Measurements from ENCODE around the gene ALDH1A2.

ALDH1A2 gene

DNA sequence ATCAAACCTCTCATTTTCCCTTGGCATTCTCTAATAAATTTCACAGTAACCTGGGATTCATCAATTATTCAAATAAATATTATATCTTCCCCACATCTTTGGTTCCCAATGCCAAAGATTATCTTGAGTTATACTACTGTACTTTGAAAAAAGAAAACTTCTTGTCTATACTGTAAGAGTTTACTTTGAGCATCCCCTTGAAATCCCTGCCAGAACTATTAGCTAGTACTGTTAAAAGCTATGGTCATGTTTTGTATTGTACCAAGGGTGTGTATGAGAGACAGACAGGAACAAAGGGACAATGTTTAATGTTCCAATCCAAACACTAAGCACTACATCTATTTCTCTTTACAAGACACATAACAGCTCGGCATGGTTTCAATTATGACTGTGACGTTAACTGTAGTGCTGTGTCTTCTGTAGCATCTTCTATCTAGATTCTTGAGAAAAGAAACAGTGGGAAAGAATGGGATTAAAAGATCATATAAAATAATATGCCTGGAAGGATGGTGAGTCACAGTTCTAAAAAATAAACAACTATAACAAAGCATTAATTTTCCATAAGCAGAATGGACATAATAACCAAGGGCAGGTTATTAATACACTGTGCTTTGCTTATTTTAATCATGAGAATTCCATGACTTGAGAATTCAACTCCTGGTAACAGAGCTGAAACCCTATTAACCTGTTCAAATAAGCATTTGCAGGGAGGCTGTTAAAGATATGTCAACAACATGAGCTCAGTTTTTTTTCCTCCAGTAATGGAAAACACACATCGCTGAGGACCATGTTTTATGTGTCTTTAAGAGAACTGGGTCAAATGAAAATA, 71.1 kb downstream of the ALDH1A2 start:
- DNase-seq, result no peak

DNA sequence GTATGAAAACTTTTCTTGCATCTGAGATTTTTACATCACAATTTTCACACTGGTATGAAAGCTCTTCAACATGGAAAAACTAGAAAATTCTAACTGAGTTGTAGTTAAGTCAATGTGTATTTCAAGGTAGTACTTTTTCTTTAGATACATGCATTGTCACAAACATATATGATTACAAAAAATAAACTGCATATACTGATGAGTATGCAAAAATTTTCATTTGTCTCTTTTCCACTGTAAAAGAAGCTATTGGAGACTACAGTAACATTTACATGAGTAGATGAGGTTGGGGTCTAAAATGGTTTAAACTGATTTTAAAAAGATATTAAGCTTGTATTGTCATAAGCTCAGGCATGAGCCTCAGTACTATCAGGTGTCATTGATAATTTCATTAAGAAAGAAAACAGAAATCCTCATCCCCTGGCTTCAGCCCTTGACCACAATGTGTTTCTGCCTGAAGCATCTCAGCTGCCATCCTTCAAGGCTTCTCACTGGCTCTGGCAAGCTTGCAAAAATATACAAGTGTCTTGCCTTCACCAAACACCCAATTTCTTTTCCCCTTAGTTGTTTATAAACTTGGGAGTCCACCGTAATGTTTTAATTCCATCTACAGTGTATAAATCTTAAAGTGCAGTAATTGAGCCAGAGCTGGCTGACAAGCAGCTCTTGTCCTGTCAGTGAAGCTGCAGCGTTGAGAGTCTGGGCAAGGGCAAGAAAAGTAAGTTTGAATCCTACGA, 71.9 kb downstream of the ALDH1A2 start:
- DNase-seq, result no peak

DNA sequence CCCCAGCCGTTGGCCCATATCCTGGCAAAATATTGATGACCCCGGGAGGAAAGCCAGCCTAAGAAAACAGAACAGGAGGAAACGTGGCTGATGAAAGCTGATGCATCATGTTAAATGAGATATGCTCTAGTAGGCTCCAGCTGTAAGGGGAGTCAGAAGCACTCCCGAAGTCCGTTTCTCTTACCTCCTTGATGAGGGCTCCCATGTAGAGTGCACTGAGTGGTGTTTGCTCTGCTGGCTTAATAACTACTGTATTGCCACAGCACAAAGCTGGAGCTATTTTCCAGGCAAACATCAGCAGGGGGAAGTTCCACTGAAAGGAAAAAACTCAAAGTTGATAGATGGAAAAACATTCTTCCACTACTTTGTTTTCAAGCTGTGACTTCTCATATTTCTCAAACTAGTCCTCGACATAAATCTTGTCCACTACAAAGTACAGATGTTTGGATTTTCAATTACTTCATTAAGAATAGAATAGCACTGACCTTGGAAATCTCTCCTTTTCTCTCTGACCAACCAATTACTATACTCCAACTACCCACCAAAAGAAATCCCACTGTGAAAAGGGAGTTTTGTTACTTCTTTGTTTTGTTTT, 72.7 kb downstream of the ALDH1A2 start:
- DNase-seq, result no peak

DNA sequence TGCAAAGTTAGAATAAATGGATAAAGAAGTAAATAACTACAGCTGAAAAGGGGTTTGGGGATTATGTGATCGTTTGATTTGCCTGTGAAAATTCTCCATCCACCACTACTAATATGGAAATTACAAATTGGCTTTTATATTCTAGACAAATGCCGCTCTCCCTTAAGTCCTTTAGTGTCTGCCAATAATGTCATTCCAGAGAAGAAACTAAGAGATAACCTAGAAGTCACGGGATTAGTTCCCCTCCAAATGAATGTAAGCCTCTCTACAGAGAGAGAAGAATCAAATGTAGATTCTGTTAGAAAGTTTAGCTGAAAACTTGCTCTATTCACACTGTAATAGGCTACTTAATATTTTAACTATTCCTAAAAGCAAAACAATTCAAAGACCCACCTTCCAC, 92.0 kb downstream of the ALDH1A2 start:
- DNase-seq, result no peak

DNA sequence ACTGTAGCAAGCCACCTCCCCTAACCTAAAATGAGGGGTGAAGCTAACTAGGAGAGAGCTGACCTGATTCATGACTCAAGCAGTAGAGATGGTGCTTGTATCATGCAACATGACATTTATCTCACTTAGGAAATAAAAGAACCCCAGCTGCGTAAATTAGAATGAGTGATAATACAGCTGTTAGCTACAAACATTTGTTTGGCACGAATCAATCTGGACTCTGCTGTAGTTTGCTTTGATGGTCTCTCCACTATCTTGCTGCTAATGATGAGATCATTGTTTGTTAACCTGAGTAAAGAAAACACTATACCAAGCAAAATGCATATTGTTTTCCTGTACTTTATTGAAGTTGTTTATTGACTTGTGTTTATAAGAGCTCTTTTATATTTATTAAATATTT, 92.6 kb downstream of the ALDH1A2 start:
- DNase-seq, result no peak

DNA sequence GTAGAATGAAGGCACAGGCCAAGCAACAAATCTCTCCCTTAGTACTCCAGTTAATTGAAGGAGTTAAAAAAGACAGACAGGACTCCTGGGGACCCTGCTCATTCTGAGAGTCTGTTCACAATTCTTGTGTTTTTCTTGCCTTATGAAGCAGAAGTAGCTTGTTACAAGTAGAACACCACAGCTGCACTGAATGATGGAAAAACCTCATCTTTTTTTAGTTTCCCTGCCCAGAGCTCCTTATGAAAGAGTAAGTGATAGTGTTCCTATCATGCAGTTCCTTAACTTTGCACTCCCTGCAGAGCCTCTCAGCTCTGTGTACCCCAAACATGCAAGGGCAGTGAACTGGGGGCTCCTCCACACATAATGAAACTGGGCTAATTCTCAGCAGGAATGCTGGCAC, 95.5 kb downstream of the ALDH1A2 start:
- DNase-seq, result no peak

DNA sequence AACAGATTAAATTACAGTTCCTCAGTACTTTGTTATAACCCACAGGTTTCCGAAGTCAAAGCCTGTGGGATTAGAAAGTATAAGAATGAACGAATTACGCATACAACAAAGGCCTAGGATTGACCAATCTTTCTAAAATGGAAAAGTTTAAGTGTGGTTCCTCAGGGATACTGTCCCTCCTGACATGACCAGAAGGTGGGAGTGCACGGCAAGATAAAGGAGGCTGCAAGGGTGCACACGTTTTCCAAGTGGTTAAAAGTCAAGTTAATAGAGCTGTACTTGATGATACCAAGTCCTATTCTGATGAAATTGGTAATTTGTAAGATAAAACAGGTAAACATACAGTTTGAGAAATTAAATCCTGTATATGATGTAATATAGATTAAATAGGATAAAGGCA, 96.2 kb downstream of the ALDH1A2 start:
- no peak for DNase-seq

DNA sequence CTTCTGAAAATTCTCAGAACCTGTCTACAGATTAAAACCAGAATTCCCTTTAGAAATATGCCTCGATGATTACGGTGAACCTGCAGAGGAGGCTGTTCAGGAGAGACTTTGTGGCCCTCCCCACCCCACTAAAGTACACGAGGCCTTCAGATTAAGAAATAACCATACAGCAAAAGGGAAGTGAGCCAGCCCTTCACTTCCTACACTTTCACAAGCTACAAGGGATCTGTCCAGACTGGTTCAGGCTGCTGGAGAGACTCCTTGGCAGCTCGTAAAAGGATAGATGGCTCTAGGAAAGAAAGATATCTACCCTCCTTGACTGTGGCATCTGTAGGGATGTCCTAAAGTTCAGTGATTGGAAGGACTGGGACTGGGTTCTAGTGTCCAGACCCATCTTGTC, 102.6 kb downstream of the ALDH1A2 start:
- DNase-seq, result no peak

DNA sequence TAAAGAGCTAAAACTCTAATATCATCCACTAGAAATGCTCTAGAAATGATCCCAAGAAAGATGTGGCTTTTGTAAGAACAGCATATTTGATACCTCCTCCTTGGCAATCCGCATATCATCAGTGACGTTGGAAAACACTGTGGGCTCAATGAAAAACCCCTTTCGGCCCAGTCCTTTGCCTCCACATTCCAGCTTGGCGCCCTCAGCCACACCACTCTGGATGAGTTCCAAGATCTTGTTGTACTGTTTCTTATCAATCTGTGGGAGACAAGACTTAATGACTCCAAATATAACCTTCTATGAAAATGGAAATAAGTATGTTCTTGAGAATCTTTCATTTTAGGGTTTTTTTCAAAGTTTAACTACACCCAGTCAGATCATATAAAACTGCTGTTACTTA, 103.6 kb downstream of the ALDH1A2 start:
- DNase-seq, result no peak

DNA sequence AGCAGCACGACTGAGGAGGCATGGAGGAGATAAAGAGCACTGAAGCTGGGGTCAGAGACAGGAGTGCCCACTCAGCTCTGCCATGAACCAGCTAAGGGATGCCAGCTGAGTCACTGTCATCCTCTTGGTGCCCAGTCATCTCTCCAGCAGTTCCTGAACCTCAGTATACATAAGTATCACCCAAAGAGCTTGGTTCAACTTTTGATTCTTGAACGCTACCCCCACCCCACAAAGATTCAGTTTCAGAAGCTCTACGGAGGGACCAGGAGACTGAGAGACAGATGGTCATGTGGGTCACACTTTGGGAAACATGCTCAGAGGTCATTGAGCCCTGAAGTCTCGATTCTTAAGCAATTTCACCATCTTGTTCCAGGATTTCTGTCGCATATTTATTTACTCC, 108.4 kb downstream of the ALDH1A2 start:
- DNase-seq, result no peak

DNA sequence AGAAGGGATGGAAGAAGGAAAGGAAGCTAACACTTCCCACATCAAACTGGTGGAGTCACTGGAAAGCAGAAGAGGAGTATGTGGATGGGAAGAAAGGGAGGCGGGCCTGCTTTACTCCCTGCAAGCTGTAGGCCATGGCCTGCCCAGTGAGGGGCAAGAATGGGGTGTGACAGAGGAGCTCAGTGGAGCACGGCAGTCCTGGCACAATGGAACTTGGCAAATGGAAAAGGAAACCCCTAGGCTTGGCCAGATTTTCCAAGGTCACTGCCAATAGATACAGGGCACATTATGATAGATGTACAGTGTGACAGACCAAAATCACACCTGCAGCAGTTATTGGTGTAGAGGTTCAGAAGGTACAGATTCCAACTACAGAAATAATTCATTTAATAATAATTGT, 111.6 kb downstream of the ALDH1A2 start:
- DNase-seq, result no peak

DNA sequence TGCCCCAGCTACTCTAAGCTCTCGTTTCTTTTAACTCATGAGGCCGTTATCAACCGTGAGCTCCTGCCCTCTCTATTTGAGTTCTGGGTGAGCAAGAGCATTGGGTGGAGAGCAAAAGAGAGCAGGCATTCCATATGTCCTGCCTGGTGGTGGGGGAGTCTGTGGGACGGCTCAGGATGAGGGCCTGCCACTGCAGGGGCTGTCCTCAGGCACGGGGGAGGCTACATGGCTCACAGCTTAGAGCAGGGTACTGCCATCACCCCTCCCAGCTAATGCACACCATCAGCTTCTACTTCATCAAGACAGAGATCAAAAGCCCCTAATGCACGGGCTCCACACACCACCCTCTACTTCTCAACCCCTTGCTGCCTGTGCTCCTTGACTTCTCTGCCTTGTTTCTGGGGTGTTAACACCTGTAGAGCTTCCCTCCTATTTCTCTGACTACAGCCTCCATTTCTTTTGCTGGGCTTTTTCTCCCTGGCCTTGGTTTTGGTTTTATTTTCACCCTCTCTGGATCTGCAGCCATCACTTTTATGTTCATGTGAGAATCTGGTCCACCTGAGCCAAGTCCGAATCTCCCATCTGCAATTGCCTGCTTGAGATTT, 114.1 kb downstream of the ALDH1A2 start:
- DNase-seq, result no peak

DNA sequence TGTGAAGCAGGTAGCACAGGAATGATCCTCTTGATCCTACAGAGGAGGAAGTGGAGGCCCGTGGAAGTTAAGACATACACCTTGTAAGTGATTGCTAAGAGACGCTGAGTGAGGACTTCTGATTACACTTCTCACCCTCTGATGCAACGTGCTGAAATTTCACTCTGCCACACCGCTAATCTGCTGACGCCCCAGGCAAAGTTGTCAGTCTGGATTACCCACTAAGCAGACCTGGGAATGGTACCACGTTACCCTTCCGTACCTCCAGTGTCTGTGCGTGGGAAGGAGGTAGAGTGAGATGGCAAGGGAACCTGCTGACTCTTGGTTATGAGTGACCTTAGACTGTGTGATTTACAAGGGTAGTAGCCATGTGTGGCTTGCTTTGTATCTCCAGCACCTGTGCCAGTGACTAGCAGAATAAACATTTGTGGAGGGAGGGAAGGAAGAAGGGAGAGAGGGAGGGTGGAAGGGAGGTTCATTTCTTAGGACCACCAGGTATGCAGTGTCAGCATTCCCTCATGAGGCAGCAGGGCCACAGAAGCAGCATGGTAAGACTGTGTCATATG, 115.0 kb downstream of the ALDH1A2 start:
- DNase-seq, result no peak

DNA sequence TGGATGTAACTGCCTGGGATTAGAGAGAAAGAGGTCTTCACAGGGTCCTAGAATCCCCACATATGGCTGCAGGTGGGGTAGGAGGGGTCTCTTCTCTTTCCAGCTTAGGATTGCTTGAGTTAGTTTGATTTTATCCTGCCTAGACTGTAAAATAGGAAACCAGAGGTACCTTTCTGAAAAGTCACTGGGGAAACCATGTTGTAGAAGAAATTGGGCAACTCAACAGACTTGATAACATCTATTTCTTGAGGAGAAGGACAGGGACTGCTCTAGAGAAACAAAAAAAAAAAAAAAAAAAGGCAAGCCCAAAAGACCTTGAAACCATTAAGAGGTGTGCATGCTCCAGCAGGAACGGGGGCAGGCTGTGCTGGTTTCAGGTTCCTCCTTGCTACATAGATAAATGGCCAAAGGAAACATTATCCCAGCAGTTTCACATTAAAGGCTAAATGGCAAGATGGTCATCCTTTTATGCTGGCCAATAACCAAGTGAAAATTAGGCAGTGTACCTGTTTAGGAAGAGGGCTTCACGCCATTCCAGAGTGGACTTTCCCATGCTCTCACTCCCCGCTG, 116.1 kb downstream of the ALDH1A2 start:
- no peak for DNase-seq

DNA sequence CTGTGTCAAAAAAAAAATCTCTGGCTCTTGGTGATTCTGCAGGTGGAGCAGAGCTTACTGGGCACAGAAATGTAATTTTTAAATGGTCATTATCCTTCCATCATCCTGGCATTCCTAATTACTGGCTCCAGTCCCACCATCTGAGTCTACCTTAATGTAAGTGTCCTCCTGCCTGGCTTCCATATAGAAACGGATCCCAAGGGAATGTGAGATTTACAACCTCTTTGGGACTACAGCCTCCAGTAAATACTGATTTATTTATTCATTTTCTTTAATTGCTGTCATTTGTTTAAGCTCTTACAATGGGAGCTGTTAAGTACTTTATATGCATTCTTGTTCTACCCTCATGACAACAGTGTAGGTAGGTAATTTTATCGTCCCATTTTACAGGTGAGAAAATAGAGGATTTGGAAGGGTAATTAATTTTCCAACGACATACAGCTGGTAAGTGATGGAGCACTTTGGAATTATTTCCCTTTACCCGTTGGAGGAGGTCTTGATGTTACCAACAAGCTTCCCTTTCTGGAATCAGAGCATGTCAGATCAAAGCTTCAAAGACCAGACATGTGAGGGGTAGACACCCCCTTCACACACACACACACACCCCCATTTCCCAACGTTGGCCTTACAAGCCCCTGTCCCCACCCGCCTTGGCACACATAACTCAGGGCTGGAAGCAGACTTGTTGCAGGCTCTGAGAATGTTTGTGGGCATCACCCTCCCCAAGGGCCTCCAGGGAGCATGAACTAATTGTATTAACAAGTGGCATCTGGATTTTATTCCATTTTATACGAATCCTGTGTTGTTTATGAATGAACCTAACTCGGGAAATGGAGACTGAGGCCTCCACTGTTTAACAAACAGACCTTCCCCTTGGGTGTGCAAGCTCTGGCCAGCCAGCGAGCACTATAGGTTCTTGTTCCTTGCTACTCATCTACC, 116.9 kb downstream of the ALDH1A2 start:
- DNase-seq, result no peak

DNA sequence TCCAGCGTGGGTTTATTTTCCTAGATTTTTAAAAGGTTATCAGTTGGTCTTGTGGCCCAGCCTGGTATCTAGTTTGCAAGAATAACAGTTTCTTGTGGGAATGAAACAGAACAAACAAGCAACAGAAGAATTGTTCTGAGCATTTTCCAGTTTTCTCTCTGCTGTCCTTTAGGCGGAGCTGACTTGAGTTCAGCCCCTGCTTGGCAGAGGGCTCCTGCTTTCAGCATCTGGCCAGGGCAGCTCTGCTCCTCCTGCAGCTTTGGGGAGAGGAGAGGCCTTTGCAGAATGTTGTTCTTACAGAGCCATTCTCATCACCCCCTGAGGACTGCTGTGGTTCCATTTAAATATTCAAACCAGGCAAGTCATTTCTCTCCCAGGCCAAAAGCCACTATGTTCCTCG, 117.7 kb downstream of the ALDH1A2 start:
- no peak for DNase-seq

DNA sequence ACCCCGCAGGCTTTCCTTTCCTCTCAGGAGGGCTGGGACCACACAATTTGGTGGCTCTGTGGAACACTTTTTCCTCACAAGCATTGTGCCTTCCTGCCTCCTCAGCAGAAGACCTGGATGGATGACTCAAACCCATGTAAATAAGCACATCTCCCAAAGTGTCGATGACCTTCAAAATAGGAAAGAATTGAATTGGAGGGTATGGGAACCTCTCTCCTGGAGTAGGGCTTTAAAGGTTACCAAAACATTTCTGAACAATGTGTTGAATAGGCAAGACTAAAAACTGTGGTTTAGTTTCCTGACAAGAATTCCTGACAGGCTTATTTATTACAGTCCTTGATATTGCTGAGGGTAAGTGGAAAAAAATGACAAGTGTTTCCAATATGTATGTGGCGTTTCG, 118.2 kb downstream of the ALDH1A2 start:
- no peak for DNase-seq

DNA sequence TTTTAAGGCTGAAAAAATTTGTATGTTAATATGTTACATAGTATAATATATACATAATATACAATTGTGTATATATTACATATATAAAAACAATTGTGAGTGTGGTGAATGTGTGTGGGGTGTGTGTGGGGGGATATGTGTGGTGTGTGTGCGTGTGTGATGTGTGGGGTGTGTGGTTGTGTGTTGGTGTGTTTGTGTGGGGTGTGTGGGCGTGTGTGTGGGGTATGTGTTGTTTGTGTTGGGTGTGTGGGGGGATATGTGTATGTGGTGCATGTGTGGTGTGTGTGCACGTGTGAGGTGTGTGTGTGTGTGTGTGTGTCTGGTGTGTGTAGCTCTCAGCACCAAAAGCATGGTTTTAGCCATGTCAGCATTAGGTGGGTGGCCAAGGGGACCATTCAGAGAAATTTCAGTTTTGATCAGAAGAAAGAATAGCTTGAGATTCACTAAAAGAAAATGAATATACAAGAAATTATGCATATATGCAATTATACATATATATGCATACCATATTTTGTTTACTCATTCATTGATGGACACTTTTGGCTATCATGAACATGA, 118.9 kb downstream of the ALDH1A2 start:
- no peak for DNase-seq

DNA sequence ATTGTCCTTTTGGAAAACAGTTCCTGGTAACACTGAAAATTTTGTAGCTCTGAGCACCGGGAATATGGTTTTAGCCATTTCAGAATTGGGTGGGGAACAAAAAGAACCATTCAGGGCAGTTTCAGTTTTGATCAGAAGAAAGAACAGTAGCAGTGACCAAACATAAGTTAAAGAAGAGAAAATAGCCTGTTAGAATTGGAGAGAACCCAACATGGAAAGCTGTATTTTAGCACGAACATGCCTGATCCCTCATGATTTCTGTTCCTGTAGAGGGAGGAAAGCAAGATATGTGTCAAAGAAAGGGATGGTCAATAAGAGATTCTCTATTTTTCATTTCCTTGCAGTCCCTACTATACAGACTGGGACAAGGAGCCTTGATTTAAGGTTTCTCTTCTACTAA, 119.9 kb downstream of the ALDH1A2 start:
- no peak for DNase-seq

DNA sequence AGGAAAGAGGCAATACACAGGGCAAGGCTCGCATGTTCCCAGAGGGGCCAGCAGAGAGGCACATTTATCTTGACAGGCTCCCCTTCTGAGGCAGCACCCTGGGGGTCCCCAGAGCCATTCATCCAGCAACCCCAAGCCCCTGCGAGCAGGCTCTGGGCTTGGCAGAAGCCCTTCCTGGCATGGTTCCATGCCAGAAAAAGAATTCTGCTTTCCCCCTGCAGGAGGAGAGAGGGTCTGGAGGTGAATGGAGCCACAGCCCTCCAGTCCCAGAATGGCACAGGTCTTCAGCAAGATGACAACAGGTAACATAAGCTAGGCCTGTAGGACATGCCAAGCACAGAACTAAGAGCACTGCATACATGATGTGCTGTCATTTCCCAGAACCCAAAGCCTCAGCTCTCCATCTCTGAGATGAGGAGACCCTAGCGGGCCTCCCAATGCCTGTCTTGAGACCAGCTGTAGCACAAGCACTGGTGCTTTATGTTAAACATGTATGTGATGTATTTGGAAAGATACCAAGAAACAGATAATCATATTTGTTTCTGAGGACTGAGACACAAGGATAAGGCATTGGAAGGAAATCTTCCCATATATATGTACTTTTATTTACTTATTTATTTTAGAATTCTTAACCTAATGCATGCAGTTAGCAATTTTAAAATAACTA, 121.6 kb downstream of the ALDH1A2 start:
- DNase-seq, result no peak

DNA sequence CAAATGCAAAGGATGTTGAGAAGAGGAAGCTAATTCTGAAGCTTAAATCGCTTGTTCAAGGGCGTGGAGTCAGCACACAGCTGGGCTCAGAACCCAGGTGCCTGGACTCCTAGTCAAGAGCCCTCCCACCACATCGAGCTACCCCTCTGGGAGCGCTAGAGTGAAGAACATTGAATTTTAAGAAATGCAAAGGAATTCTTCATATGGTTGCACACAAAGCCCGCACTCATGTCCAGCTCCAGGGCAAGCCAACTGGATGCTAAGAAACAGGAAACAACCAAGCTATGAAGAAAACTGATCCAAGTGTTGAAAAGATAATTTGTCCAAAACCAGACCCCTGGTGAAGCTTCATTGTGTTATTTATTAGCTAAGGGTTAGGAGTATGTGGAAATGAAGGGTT, 122.3 kb downstream of the ALDH1A2 start:
- no peak for DNase-seq
